OCI-M1 (cell line): Measurements from ENCODE around the gene JARID2.

Experiments used
- DNase-seq: peaks from one replicate; lab custom pipeline; 2025; lab: John Stamatoyannopoulos, UW

Gene JARID2

GRCh38 chr6:15358579-15359327 is 112.9 kb downstream of the JARID2 start:
- DNase-seq, result peak; percentile 78

DNA sequence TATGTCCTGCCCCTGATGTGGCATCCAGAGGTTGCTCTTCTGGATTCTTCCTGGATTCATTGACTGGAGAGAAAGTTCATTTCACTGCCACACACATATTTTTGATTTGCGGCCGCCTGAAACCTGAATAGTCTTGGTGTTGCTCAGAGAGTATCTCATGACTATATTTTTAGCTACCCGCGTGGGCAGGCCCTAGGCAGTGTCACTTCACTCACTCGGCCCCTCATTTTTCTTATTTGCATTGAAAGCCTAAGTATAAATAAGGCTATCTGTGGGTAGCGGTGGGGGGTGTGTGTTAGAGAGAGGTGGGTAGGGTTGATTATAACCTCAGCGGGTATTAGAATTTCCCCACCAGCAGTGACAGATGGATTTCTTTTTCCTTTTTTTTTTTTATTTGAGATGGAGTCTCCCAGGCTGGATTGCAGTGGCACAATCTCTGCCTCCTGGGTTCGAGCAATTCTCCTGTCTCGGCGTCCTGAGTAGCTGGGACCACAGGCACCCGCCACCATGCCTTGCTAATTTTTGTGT is 113.5 kb downstream of the JARID2 start:
- no peak for DNase-seq

GRCh38 chr6:15360300-15360699 is 114.4 kb downstream of the JARID2 start:
- DNase-seq, result no peak

- peak; percentile 54 for DNase-seq
Observed at GRCh38 chr6:15361197-15361596, 115.3 kb downstream of the JARID2 start.

GRCh38 chr6:15362274-15363160 is 116.6 kb downstream of the JARID2 start:
- DNase-seq, result peak; percentile 48

- DNase-seq, result no peak
Observed at GRCh38 chr6:15363164-15363522, 117.3 kb downstream of the JARID2 start.

DNA sequence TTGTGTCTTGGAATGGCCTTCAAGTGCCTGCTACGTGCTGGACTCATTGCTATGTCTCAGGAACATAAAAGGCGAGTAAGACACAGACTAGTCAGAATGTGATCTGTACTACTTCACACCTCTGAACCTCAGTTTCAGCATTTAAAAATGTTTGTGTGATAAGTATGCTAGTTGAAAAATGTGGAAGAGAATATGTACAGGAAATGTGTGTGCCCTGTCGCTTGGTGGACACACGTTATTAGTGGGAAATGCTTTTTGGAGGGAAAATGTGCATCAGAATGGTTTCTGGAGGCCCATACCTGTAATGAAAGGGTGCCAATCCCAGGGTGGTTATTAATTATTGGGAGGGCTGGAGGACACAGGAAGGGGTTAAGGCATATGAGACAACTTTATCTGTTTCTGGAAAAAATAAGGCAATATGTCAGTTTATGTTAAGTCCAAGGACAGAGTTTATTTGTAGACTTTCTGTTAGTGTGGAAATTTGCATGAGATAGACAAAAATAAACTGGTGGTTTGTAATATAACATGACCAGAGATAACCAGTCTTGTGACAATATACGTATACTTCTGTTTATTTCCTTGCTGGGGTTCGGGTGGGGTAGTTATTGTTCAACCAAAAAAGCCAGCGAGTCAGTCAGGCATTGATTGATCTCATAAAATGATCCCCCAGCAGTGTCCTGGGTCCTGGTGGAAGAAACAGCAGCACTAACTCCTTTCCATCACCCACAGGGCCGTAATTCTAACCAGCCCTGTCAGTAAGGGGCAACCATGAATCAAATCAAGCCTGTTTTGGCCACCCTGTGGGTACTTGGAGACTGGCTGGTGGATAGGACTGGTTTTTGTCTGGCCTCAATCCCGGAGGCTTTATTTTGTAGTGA is 117.9 kb downstream of the JARID2 start:
- DNase-seq, result peak; percentile 72

DNA sequence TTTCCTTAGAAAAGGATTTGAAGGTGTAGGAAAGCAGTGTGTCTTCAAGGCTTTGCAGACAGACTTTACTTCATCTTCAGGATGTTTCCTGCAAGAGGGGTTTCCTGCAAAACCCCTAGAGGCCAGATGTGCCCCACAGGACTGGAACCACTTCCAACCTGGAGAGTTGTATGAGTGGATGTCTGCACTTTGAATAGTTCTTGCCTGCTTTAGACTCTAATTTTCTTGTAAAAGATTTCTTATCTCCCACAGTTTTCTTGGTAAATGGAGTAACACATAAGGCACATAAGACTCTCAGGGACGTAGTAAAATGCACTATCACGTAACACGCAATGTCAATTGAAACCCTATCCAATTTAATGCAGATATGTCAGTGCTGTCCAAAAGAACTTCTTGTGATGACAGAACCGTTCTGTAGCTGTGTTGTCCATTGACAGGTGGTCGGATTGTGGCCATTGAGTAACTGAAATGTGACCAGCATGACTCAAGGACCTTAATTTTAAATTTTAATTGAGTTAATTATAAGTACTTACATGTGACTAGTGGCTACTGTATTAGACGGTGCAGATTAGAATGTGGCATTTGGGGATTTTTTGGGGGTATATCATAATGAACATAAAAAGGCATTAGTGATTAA is 118.7 kb downstream of the JARID2 start:
- peak; percentile 67 for DNase-seq

DNA sequence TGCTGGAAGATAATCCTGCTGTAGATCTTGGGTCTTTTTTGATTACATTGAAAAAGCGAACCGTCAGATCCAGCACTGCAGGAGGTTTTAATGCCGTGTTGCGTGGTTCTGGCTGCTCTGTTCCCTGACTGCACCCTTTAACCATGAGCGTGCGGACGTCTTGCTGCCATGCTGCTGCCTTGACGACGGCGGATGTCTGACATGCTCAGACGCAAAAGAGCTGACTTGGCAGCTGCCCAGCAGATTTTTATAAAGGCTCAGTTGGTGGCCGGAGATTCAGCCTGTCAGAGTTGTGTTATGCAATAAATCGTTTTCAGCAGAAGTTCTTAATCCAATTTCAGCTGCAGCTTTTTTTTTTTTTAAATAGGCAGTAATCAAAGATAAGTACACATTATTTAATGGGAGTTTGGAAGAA is 119.4 kb downstream of the JARID2 start:
- DNase-seq, result peak; percentile 93

GRCh38 chr6:15366003-15366535 is 120.2 kb downstream of the JARID2 start:
- no peak for DNase-seq

DNA sequence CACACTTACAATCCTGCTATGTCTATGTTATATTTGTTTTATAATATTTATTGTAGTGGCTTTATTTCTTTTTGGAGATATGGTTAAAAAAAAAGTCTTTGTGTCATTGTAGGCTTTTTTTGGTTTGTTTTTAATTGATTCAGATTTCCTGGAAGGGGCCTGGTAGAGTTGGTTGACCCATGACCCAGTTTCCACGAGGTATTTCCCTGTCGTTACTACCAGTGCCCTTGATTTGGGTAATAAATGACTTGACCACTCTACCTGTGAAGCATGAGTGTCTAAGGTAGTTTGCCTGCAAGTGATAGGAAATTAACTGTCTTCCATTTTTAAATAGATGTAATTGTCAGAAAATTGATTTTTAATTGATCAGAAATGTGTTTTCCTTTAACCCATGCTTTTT is 121.0 kb downstream of the JARID2 start:
- DNase-seq, result no peak

DNA sequence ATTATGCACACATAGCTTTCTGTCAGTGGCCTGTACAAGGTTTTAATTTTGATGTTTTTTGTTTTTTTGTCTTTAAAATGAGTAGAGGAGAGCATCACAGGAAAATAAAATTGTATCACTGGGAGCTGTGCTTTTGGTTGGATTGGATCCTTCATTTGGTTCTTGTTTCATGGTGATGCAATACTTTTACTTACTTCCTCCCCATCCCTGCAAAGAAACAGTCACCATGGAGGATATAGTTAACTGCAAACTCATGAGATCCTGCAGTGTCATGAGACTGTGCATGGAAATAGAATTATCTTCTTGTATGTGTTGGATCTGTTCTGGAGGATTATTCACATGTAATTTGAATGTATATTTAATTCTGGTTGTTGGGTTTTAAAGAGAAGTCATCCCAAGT is 122.3 kb downstream of the JARID2 start:
- DNase-seq, result peak; percentile 76

- peak; percentile 54 for DNase-seq
Observed at GRCh38 chr6:15368873-15369272, 123.0 kb downstream of the JARID2 start.

- no peak for DNase-seq
Observed at GRCh38 chr6:15369838-15370237, 124.0 kb downstream of the JARID2 start.

DNA sequence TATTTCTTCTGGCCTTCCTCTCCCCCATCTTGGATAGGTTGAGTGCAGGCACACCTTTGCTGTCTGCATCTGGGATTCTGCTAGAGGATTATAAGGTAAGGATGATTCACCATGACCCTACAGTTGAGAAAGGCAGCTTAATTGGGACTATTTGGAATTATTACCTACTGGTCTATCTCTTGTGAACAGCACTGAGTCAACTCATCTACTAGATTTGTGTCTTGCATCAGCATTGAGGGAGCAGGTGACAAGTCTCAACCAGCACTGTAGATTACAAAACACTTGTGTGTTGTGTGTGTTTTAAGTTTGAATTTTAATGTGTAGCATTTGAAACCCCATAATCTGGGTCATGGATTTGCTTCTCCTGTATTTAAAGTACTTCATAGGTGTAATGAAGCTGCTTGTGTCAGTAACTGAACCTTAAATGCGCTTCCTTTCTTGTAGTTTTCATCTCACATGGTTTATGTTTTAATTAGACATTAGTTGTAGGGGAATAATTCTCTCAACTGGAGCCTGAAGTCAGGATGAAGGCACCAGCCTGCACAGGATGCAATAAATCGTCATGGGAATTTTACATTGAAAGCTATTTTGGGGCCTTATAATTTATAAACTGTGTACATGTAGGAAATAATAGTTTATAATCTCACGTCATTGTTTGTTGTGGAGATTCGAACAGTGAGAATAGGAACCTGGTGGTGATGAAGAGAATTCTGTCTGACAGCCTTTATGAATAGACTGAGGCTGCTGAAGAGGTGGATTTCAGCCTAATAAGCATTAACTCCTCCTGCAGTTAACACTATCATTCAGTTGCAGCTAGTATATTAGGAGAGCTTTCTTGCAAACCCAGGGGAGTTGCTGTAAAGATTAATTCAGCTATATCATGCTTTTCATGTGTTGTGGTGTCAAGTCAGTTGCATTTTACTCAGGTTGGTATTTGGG is 125.1 kb downstream of the JARID2 start:
- DNase-seq, result no peak

DNA sequence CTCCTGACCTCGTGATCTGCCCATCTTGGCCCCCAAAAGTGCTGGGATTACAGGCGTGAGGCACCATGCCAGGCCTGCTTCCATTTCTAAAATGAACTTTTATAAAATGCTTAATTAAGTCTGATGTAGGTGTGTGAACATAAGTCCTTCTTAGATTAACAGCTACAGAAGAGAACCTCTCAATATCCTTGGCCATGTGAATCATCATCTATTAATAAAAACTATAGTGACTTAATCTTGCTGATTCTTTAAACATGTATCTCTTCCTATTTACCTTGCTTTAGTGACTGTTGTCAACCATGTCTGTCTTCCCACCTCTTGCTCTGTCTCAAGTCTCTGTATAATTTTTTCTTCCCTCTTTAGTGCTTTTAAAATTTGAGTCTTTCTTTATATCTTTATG is 127.1 kb downstream of the JARID2 start:
- no peak for DNase-seq

GRCh38 chr6:15374119-15374518 is 128.2 kb downstream of the JARID2 start:
- no peak for DNase-seq

GRCh38 chr6:15375018-15375417 is 129.1 kb downstream of the JARID2 start:
- no peak for DNase-seq

DNA sequence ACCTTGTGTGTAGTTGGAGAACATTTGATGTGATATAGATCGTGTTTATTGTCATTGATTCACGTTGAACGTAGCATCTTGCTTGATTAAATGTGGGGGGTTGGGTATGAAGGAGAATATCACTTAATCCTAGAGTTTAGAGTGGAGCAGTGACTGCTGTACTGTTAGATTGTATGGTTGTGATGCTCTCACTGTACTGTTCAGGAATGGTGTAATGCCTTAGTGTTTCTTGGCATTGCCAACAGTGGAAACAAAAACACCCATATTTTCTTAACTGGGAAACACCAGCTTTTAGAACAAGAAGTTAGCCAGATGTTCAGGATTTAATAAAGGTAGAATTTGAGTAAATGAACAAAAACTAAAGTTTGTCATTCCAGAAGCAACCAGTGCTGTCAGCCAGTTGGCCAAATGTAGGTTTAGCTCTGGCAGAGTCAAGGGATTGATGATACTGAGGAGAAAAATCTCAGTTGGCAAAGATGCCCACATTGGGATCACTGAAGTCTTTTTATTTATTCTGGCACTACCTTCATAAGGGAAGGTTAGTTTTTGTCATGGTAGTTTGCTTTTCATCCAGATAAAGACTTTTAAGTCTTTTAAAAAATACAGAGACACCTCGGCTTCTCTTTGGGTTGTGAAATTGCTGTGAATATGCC is 129.9 kb downstream of the JARID2 start:
- DNase-seq, result no peak
